OCI-M1 (cell line): ENCODE results near the gene KCNAB2.

Experiments used
- DNase-seq: peaks from one replicate; lab custom pipeline; 2025; lab: John Stamatoyannopoulos, UW

Gene KCNAB2

GRCh38 chr1:6098303-6099215, 52.9 kb downstream of the KCNAB2 start:
- no peak for DNase-seq

- DNase-seq, result no peak
These were observed 53.6 kb downstream of the KCNAB2 start for GRCh38 chr1:6099297-6099696.

- no peak for DNase-seq
These were observed 54.4 kb downstream of the KCNAB2 start for GRCh38 chr1:6099787-6100765.

GRCh38 chr1:6100861-6101783, 55.4 kb downstream of the KCNAB2 start:
- no peak for DNase-seq

- no peak for DNase-seq
These were observed 56.3 kb downstream of the KCNAB2 start for GRCh38 chr1:6101826-6102531.

GRCh38 chr1:6102532-6102845, 56.8 kb downstream of the KCNAB2 start:
- DNase-seq, result no peak

GRCh38 chr1:6103111-6103853, 57.6 kb downstream of the KCNAB2 start:
- DNase-seq, result no peak

GRCh38 chr1:6103854-6104530, 58.3 kb downstream of the KCNAB2 start:
- DNase-seq, result no peak

- no peak for DNase-seq
These were observed 58.9 kb downstream of the KCNAB2 start for GRCh38 chr1:6104631-6105030.

- DNase-seq, result peak; percentile 6
These were observed 59.6 kb downstream of the KCNAB2 start for GRCh38 chr1:6105218-6105679.

- DNase-seq, result no peak
These were observed 60.1 kb downstream of the KCNAB2 start for GRCh38 chr1:6105763-6106162.

- DNase-seq, result no peak
These were observed 60.6 kb downstream of the KCNAB2 start for GRCh38 chr1:6106321-6106731.

- DNase-seq, result no peak
These were observed 61.3 kb downstream of the KCNAB2 start for GRCh38 chr1:6106977-6107376.

GRCh38 chr1:6107409-6108356, 62.0 kb downstream of the KCNAB2 start:
- DNase-seq, result no peak

GRCh38 chr1:6108476-6108875, 62.8 kb downstream of the KCNAB2 start:
- no peak for DNase-seq

- peak; percentile 37 for DNase-seq
These were observed 63.4 kb downstream of the KCNAB2 start for GRCh38 chr1:6108937-6109614.

GRCh38 chr1:6109688-6110087, 64.0 kb downstream of the KCNAB2 start:
- no peak for DNase-seq

- no peak for DNase-seq
These were observed 64.6 kb downstream of the KCNAB2 start for GRCh38 chr1:6110326-6110725.
